Left lung (tissue), 10 donors: ENCODE results near the gene COBL. TPM values are rescaled to one million over a fixed set of nuclear protein-coding genes. Genes with fewer than 3 reads are reported as not detected.

Source experiments
- ATAC-seq: fragments of 200-7000 bp; cut with Tn5 transposase; one replicate; pipeline ENCODE4 v1.9.1; 2020; ENCODE audit warnings: moderate library complexity
- DNase-seq, 4 donors: peaks; one replicate each; pipeline ENCODE4 v3.0.0-alpha.2; 2013 to 2020
- H3K27ac ChIP-seq, 2 donors: fragments of 200-600 bp; sonication (generic) in 1 of 2; one replicate each; pipeline versions ENCODE4 v1.5.0 to v1.8.0; 2020 to 2021
- H3K27me3 ChIP-seq, 2 donors: fragments of 200-600 bp; sonication (generic) in 1 of 2; one replicate each; pipeline versions ENCODE4 v1.5.0 to v1.8.0; 2020 to 2021
- H3K36me3 ChIP-seq, 2 donors: fragments of 200-600 bp; sonication (generic) in 1 of 2; one replicate each; pipeline versions ENCODE4 v1.5.0 to v1.8.0; 2020 to 2021
- H3K4me1 ChIP-seq, 2 donors: fragments of 200-600 bp; one replicate each; pipeline ENCODE4 v1.8.0; 2021
- H3K4me3 ChIP-seq, 2 donors: fragments of 200-600 bp; sonication (generic) in 1 of 2; one replicate each; pipeline versions ENCODE4 v1.5.0 to v1.8.0; 2020 to 2021; ENCODE audit warnings: mild to moderate bottlenecking in 1 of 2
- H3K9me3 ChIP-seq, 2 donors: fragments of 200-600 bp; sonication (generic) in 1 of 2; one replicate each; pipeline versions ENCODE4 v1.5.0 to v1.8.0; 2020 to 2021
- CTCF ChIP-seq, 2 donors: fragments of 200-600 bp; sonication (generic) in 1 of 2; IDR thresholded peaks; one replicate each; pipeline versions ENCODE4 v1.5.0 to v1.8.0; 2021; ENCODE audit warnings: antibody characterized with exemption in 2 of 2
- intact Hi-C, 2 donors: fragments of 100-400 bp; cut with DNase I; formaldehyde crosslinking; loops; one replicate each; pipeline versions ENCODE4 v1.11.2 to v1.14.2; 2022
- polyA plus RNA-seq, 6 donors: library from polyadenylated mRNA; unstranded; fragments of 120-200 nt; gene quantifications; one replicate each; pipeline ENCODE4 v1.2.1, GENCODE V29; 2013; ENCODE audit not compliant: insufficient read length in 6 of 6
- total RNA-seq, 2 donors: library from RNA; stranded (reverse); fragmentation: NEBNext Ultra II Directional; extraction: Animal tissue kit (Norgen Biotek cat#: 25700); gene quantifications; one replicate each; pipeline ENCODE4 v1.2.1, GENCODE V29; 2021
- donor health status: DM: no; HTN: yes; CAD: no.
- donor health status: DM: no; HTN: no; CAD: no.

The COBL gene
- total and polyA plus RNA-seq, 8 donors, result 3.6 to 36.1 (median 6.4) TPM

- intact Hi-C loops, result no loop called here
- Histone ChIP-seq H3K9me3 (no peaks in the 10 kb centered on the region), H3K4me3 (no peak overlapping the region), H3K27ac (no peak overlapping the region), H3K27me3 (no peaks in the 10 kb centered on the region), H3K36me3 (no peaks in the 10 kb centered on the region), H3K4me1 (no peaks in the 10 kb centered on the region)
- DNase-seq, result no peak
- no peak for TF ChIP-seq CTCF (IDR thresholded peaks at IDR 0.05)
- no peak for ATAC-seq
These were observed 263.3 kb downstream of the COBL start for GRCh38 chr7:51053160-51053925.

GRCh38 chr7:51046482-51046881 is 270.1 kb downstream of the COBL start:
- Histone ChIP-seq H3K9me3 (no peaks in the 10 kb centered on the region), H3K27me3 (no peaks in the 10 kb centered on the region), H3K36me3 (no peaks in the 10 kb centered on the region), H3K4me1 (no peaks in the 10 kb centered on the region), H3K4me3 (no peak overlapping the region), H3K27ac (no peak overlapping the region)
- no peak for TF ChIP-seq CTCF (IDR thresholded peaks at IDR 0.05)
- intact Hi-C loops, result no loop called here
- no peak for ATAC-seq
- DNase-seq, result no peak

- Histone ChIP-seq H3K27me3 (no peaks in the 10 kb centered on the region), H3K4me1 (no peaks in the 10 kb centered on the region), H3K9me3 (no peaks in the 10 kb centered on the region), H3K27ac (no peak overlapping the region), H3K36me3 (no peaks in the 10 kb centered on the region), H3K4me3 (no peak overlapping the region)
- peak; percentile 62 for ATAC-seq
- DNase-seq, result peak in 1 of 4 donors; percentile 45
- no peak for TF ChIP-seq CTCF (IDR thresholded peaks at IDR 0.05)
- intact Hi-C loops, result no loop called here
These were observed 270.5 kb downstream of the COBL start for GRCh38 chr7:51046103-51046466.

- no peaks in the 10 kb centered on the region for H3K27me3 ChIP-seq
- DNase-seq (peak in 1 of 4 donors; percentile 47), ATAC-seq (peak; percentile 92)
- no peak overlapping the region for H3K27ac ChIP-seq
- H3K9me3 ChIP-seq, result no peaks in the 10 kb centered on the region
- no peaks in the 10 kb centered on the region for H3K36me3 ChIP-seq
- intact Hi-C loops, result no loop called here
- H3K4me1 ChIP-seq, result no peaks in the 10 kb centered on the region
- no peak overlapping the region for H3K4me3 ChIP-seq
- TF ChIP-seq CTCF (IDR thresholded peaks at IDR 0.05), result no peak
These were observed 271.1 kb downstream of the COBL start for GRCh38 chr7:51045319-51046102.

GRCh38 chr7:51043461-51043860 is 273.1 kb downstream of the COBL start:
- DNase-seq (no peak), ATAC-seq (no peak)
- intact Hi-C loops, result no loop called here
- H3K4me1 ChIP-seq, result no peaks in the 10 kb centered on the region
- no peak overlapping the region for H3K4me3 ChIP-seq
- no peak overlapping the region for H3K27ac ChIP-seq
- no peaks in the 10 kb centered on the region for H3K36me3 ChIP-seq
- H3K9me3 ChIP-seq, result no peaks in the 10 kb centered on the region
- H3K27me3 ChIP-seq, result no peaks in the 10 kb centered on the region
- TF ChIP-seq CTCF (IDR thresholded peaks at IDR 0.05), result no peak
